Raji (cell line): ENCODE results near the gene RNU1-3.

Experiments used
- POLR2A ChIP-seq: IDR thresholded peaks from 2 replicates; pipeline ENCODE4 v1.6.1; 2011; ENCODE audit warnings: low read depth, low read length, control low read depth; ENCODE audit not compliant: insufficient read depth

The RNU1-3 gene

GRCh38 chr1:16617778-16618580, 48.8 kb downstream of the RNU1-3 start:
- TF ChIP-seq POLR2A: no peak

DNA sequence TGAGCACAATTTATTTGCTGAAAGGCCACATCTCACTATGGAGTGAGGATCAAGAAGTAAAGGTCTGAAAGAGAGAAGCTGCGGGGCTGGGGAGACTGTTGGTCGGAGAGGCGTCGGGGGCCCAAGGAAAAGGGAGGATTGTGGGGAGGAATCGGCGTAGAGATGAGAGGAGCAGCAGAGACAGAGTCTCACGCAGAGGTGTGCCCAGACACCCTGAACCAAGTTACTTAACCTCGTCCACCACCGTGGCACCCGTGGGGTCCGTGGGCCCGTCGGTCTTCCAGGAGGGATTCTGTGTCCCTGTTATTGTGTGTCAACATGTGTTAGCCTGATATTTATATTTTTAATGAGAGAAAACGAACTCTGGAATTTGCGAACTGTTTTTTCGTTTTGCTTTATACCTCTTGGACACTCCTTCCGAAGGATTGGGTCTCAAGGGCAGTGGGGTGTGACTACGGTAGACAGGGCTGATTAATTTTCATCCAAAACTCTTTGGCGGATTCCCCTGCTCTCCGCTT, 49.6 kb downstream of the RNU1-3 start:
- TF ChIP-seq POLR2A: no peak
